ENCODE results near the gene ASTN2. TPM values are rescaled to one million over a fixed set of nuclear protein-coding genes. Genes with fewer than 3 reads are reported as not detected.

The ASTN2 gene
- total and polyA plus RNA-seq, 12 donors = 1.9 to 11.1 (median 4.0) TPM

DNA sequence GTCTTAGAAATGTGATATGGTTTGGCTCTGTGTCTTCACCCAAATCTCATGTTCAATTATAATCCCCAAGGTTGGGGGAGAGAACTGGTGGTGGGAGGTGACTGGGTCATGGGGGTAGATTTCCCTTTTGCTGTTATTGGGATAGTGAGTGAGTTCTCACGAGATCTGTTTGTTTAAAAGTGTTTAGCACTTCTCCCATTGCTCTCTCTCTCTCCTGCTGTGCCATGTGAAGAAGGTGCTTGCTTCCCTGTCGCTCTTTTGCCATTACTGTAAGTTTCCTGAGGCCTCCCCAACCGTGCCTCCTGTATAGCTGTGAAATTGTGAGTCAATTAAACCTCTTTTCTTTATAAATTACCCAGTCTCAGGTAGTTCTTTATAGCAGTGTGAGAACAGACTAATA, 203.6 kb downstream of the ASTN2 start:
- Histone ChIP-seq H3K4me3 (no peak overlapping the region), H3K27me3 (no peaks in the 10 kb centered on the region), H3K9me3 (peaks cover 0 to 34% (median 16%) of the 10 kb centered on the region in 11 donors), H3K27ac (no peak overlapping the region), H3K36me3 (no peaks in the 10 kb centered on the region), H3K4me1 (no peaks in the 10 kb centered on the region)
- no peak for ATAC-seq
- TF ChIP-seq, protein P1, sequence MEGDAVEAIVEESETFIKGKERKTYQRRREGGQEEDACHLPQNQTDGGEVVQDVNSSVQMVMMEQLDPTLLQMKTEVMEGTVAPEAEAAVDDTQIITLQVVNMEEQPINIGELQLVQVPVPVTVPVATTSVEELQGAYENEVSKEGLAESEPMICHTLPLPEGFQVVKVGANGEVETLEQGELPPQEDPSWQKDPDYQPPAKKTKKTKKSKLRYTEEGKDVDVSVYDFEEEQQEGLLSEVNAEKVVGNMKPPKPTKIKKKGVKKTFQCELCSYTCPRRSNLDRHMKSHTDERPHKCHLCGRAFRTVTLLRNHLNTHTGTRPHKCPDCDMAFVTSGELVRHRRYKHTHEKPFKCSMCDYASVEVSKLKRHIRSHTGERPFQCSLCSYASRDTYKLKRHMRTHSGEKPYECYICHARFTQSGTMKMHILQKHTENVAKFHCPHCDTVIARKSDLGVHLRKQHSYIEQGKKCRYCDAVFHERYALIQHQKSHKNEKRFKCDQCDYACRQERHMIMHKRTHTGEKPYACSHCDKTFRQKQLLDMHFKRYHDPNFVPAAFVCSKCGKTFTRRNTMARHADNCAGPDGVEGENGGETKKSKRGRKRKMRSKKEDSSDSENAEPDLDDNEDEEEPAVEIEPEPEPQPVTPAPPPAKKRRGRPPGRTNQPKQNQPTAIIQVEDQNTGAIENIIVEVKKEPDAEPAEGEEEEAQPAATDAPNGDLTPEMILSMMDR (IDR thresholded peaks at IDR 0.05) = no peak
- intact Hi-C loops (cut with DNase I) = no loop called here
- DNase-seq = no peak
- 24 to 35% methylated on average over 3 of the region's 3 CpGs for WGBS, 2 donors

DNA sequence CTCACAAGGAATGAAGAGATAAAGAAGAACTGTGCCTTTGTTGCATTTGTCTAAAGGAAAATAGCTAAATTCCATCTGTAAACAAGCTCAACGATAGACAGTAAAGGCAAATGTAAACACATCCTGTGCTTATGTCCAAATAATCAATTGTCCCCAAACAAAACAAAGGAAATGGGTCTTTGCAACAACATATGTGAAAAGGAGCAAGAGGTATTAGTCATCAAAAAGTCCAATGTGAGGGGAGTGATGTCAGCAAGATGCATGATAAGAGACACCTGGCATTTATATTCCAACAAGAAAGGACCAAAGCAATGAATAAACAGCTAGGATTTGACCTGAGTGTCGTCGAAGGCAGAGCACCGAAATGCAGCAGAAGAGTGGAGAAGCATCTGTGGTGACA, 209.1 kb downstream of the ASTN2 start:
- H3K4me1 ChIP-seq = no peaks in the 10 kb centered on the region
- peaks cover 0 to 6% (median 0%) of the 10 kb centered on the region in 7 donors for H3K27me3 ChIP-seq
- 32 to 44% methylated on average over 4 of the region's 4 CpGs for WGBS, 2 donors
- no peak for ATAC-seq
- H3K27ac ChIP-seq = no peak overlapping the region
- no peak overlapping the region for H3K4me3 ChIP-seq
- H3K9me3 ChIP-seq = peaks cover 0 to 33% (median 16%) of the 10 kb centered on the region in 11 donors
- no peaks in the 10 kb centered on the region for H3K36me3 ChIP-seq
- DNase-seq = no peak
- intact Hi-C loops (cut with DNase I) = no loop called here
- TF ChIP-seq, protein P1 (IDR thresholded peaks at IDR 0.05) = no peak

GRCh38 chr9:117204971-117205370, 209.9 kb downstream of the ASTN2 start:
- H3K9me3 ChIP-seq = peaks cover 0 to 32% (median 16%) of the 10 kb centered on the region in 11 donors
- H3K4me1 ChIP-seq = no peaks in the 10 kb centered on the region
- peaks cover 0 to 6% (median 0%) of the 10 kb centered on the region in 7 donors for H3K27me3 ChIP-seq
- H3K27ac ChIP-seq = no peak overlapping the region
- H3K4me3 ChIP-seq = no peak overlapping the region
- no peaks in the 10 kb centered on the region for H3K36me3 ChIP-seq
- WGBS, 2 donors = 36 to 43% methylated on average over 1 of the region's 1 CpG
- DNase-seq (no peak), ATAC-seq (no peak)
- TF ChIP-seq, protein P1 (IDR thresholded peaks at IDR 0.05) = no peak
- intact Hi-C loops (cut with DNase I) = no loop called here

- ATAC-seq (no peak), DNase-seq (no peak)
- Histone ChIP-seq H3K9me3 (no peaks in the 10 kb centered on the region), H3K4me3 (no peak overlapping the region), H3K4me1 (no peaks in the 10 kb centered on the region), H3K27me3 (peaks cover 0 to 6% (median 0%) of the 10 kb centered on the region in 7 donors), H3K36me3 (no peaks in the 10 kb centered on the region), H3K27ac (no peak overlapping the region)
- TF ChIP-seq, protein P1 (IDR thresholded peaks at IDR 0.05) = no peak
- 21 to 29% methylated on average over 5 of the region's 5 CpGs for WGBS, 2 donors
- intact Hi-C loops (cut with DNase I) = no loop called here
Measured at GRCh38 chr9:117191504-117192261, 223.2 kb downstream of the ASTN2 start.
